Endothelial cell of umbilical vein (primary cell): ENCODE measurements around the gene CTNND1. TPM values are rescaled to one million over a fixed set of nuclear protein-coding genes. Genes with fewer than 3 reads are reported as not detected.

Source experiments
- BruUV-seq: library from RNA; stranded (reverse); fragments of 400-500 nt; replicated peaks from 2 replicates; lab custom pipeline; 2021; lab: Mats Ljungman, UMichigan
- CTCF ChIA-PET: fragments of 300-600, 350-600 bp; sonication (Branson Sonifier 250); formaldehyde crosslinking; loops from one replicate; lab custom pipeline; 2021; ENCODE audit warnings: antibody characterized with exemption, inconsistent platforms; lab: Charles Lee
- POLR2A ChIA-PET: fragments of 300-600, 350-600 bp; sonication (Branson Sonifier 250); formaldehyde crosslinking; loops from one replicate; lab custom pipeline; 2021; ENCODE audit warnings: antibody characterized with exemption, inconsistent platforms; lab: Charles Lee
- DNase-seq: peaks from one replicate; pipeline ENCODE4 v3.0.0-alpha.2; 2011; ENCODE audit warnings: low read depth, low spot score
- FAIRE-seq: peaks from 2 replicates; lab custom pipeline; 2011; peaks lifted over from hg19 to GRCh38; lab: Jason Lieb, UNC
- H2AFZ ChIP-seq: 2 replicates; pipeline ENCODE4 v1.6.0; 2012; ENCODE audit warnings: low read depth, low read length, control low read depth, inconsistent platforms
- H3K27ac ChIP-seq: 2 replicates; pipeline ENCODE4 v1.5.1; 2011; ENCODE audit warnings: low read depth, mild to moderate bottlenecking, control low read depth, low read length, moderate library complexity; ENCODE audit not compliant: insufficient read depth
- H3K27me3 ChIP-seq, 2 experiments: 2 replicates each; pipeline versions ENCODE4 v1.6.0 to v1.6.1; 2011; ENCODE audit warnings: low read length in 2 of 2, mixed read lengths in 1 of 2; ENCODE audit not compliant: control insufficient read depth in 2 of 2, insufficient read depth in 2 of 2
- H3K36me3 ChIP-seq, 2 experiments: 2 replicates in 1 of 2; 3 replicates in 1 of 2; pipeline ENCODE4 v1.5.1; 2011; ENCODE audit warnings: low read length in 2 of 2, mild to moderate bottlenecking in 1 of 2, moderate library complexity in 1 of 2; ENCODE audit not compliant: control insufficient read depth in 2 of 2, insufficient read depth in 2 of 2; ENCODE audit errors: extremely low read depth in 1 of 2
- H3K4me1 ChIP-seq: 3 replicates; pipeline ENCODE4 v1.5.1; 2011; ENCODE audit warnings: mild to moderate bottlenecking, low read length; ENCODE audit not compliant: control insufficient read depth, insufficient read depth; ENCODE audit errors: extremely low read depth
- H3K4me2 ChIP-seq: 2 replicates; pipeline ENCODE4 v1.6.1; 2011; ENCODE audit warnings: low read length, control low read depth, mixed read lengths; ENCODE audit not compliant: insufficient read depth
- H3K4me3 ChIP-seq, 3 experiments: fragments of 200-600 bp in 1 of 3; sonication (generic), shearing (Covaris generic) in 1 of 3; replicated peaks in 1 of 3; 2 replicates each; pipeline ENCODE4 v1.5.1; 2011 to 2016; ENCODE audit warnings: control low read depth in 3 of 3, low read length in 3 of 3, mild to moderate bottlenecking in 2 of 3, inconsistent platforms in 1 of 3, low read depth in 1 of 3, moderate library complexity in 1 of 3; ENCODE audit not compliant: insufficient read depth in 1 of 3
- H3K79me2 ChIP-seq: 2 replicates; pipeline ENCODE4 v1.6.0; 2012; ENCODE audit warnings: low read length, inconsistent platforms; ENCODE audit not compliant: control insufficient read depth, insufficient read depth
- H3K9ac ChIP-seq: replicated peaks from 2 replicates; pipeline ENCODE3; 2011; ENCODE audit warnings: low read length, control low read depth; ENCODE audit not compliant: insufficient read depth; ENCODE audit errors: extremely low read depth
- H3K9me1 ChIP-seq: replicated peaks from 3 replicates; pipeline ENCODE4 v1.6.0; 2011; ENCODE audit warnings: mild to moderate bottlenecking, low read length; ENCODE audit not compliant: control insufficient read depth, insufficient read depth; ENCODE audit errors: extremely low read depth
- H3K9me3 ChIP-seq: replicated peaks from 2 replicates; pipeline ENCODE4 v1.5.1; 2012; ENCODE audit warnings: low read length, inconsistent platforms; ENCODE audit not compliant: control insufficient read depth, insufficient read depth
- H4K20me1 ChIP-seq: replicated peaks from 2 replicates; pipeline ENCODE3; 2011; ENCODE audit warnings: mild to moderate bottlenecking, low read length; ENCODE audit not compliant: control insufficient read depth, insufficient read depth; ENCODE audit errors: extremely low read depth
- FOS ChIP-seq: IDR thresholded peaks from 2 replicates; pipeline ENCODE4 v1.6.1; 2011; ENCODE audit warnings: mild to moderate bottlenecking, low read length, moderate library complexity, borderline replicate concordance; ENCODE audit not compliant: insufficient read depth
- JUN ChIP-seq: IDR thresholded peaks from 2 replicates; pipeline ENCODE4 v1.6.1; 2011; ENCODE audit warnings: borderline replicate concordance, low read depth; ENCODE audit not compliant: insufficient read length, insufficient read depth
- MYC ChIP-seq: IDR thresholded peaks from one replicate; pipeline ENCODE4 v1.6.1; 2011; ENCODE audit warnings: mild to moderate bottlenecking, low read depth, low read length
- POLR2A ChIP-seq: IDR thresholded peaks from 2 replicates; pipeline ENCODE4 v1.6.1; 2012; ENCODE audit warnings: low read depth, mild to moderate bottlenecking, control low read depth, low read length
- dilution Hi-C: fragments of 300-500 bp; cut with MboI; formaldehyde crosslinking; loops from one replicate; pipeline ENCODE4 v1.15.0; 2019; ENCODE audit warnings: low sequenced_read_pairs; ENCODE audit not compliant: extremely low pct_ligation_motif_present
- intact Hi-C: fragments of 100-400 bp; cut with micrococcal nuclease; formaldehyde crosslinking; loops from one replicate; pipeline ENCODE4 v1.10.0; 2022
- polyA plus RNA-seq, 4 experiments: library from polyadenylated mRNA; depleted of rRNA in 3 of 4; stranded (reverse) in 3 of 4; unstranded in 1 of 4; fragments of >200 nt; gene quantifications; 2 replicates each; pipeline versions ENCODE4 v1.2.1 to v1.2.3, GENCODE V29; 2011 to 2012; ENCODE audit warnings: missing spikeins in 1 of 4
- total RNA-seq: library from RNA; stranded (reverse); gene quantifications from 2 replicates; pipeline ENCODE4 v1.2.3, GENCODE V29; 2021
- TF ChIP-seq, protein P1 (sequence below): IDR thresholded peaks from 2 replicates; pipeline ENCODE4 v1.6.1; 2011; ENCODE audit not compliant: insufficient read depth, insufficient read length

CTNND1 gene
- total and polyA plus RNA-seq, 2 donors (not counting 3 experiments of a cell fraction or from before 2014, with no cell fraction given), result 152 to 268 TPM

DNA sequence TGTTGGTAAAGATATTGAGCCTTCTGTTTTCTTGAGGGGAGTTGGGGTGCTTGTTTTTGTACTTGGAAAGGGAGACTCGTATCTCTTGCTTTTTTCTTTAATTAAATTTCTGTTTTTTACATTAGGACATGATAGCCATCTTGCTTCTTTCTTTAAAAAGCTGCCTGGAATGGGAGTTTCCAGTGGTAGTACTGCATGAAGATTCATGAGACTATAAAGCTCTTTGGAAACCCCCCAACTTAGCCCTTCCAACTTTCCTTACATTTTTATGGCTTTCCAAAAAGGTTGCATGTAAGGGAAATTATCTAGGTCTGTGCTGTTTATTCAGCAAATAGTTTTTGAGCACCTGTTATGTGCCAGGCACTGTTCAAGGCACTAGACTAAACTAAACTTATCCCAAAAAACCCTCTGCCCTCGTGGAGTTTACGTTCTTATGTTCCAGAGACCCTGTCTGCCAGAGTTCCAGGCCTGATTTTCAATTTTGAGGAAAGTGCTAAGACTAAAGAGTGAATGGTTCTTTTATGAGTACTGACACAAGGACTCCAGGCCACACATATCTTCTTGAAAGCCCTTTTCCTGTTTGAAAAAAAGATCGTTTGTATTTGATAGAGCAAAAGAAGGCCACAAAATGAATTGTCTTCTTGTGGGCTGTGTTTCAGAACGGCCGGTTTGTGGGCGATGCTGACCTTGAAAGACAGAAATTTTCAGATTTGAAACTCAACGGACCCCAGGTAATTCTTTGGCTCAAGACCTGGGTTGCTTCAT lies 31.9 kb downstream of the CTNND1 start:
- Histone ChIP-seq H3K27ac (no peak overlapping the region), H3K9me1 (no peaks in the 10 kb centered on the region), H3K4me1 (peaks cover 32% of the 10 kb centered on the region), H3K27me3 (no peaks in the 10 kb centered on the region), H3K4me3 (no peak overlapping the region), H2AFZ (no peak overlapping the region), H3K9ac (no peak overlapping the region), H3K36me3 (peaks cover 14 to 18% of the 10 kb centered on the region in 2 experiments), H3K4me2 (no peak overlapping the region), H4K20me1 (no peaks in the 10 kb centered on the region), H3K9me3 (no peaks in the 10 kb centered on the region), H3K79me2 (peaks cover 85% of the 10 kb centered on the region)
- no peak for DNase-seq
- intact Hi-C loops, result loop anchor here (1.0 to 2.0 kb wide), 2 partner anchors 15 to 32 kb away; partner anchors contain the start of gene CTNND1
- ChIA-PET POLR2A (interaction anchor here (1.2 kb wide), 1 partner anchor 15 kb away, joined by 7 read pairs; no protein-coding TSS in a partner anchor), CTCF (interaction anchor here (0.8 to 1.5 kb wide), 3 partner anchors 15 to 42 kb away, joined by 3 to 6 read pairs (median 4); partner anchors contain the start of gene BTBD18)
- dilution Hi-C loops, result no loop called here
- no TSS peak for BruUV-seq
- TF ChIP-seq POLR2A (no peak), FOS (no peak), MYC (no peak), JUN (no peak)
- TF ChIP-seq, protein P1, sequence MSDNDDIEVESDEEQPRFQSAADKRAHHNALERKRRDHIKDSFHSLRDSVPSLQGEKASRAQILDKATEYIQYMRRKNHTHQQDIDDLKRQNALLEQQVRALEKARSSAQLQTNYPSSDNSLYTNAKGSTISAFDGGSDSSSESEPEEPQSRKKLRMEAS, result no peak
- peak; percentile 73 for FAIRE-seq
